ENCODE results near the gene LONRF2. TPM values are rescaled to one million over a fixed set of nuclear protein-coding genes. Genes with fewer than 3 reads are reported as not detected.

LONRF2 gene
- total RNA-seq, 2 donors from 2014 or later = 0.17 to 1.7 TPM

DNA sequence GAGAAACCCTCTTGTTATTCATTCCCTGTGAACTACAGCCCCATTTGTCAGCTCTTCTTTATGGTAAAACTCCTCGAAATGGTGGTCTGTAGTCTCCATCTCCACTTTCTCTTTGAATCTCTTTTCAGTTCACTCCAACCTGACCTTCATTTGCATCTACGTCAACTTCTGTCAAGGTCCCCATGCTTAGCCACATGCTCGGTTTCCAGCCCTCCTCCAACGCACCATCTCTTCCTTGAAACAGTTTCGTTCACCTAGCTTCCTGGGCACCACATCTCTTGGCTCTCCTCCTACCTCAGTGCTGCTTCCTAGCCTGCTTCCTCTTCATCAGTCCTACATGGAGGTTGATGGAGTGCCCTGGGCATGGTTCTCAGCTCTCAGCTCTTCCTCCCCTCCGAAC lies 98.8 kb downstream of the LONRF2 start:
- Histone ChIP-seq H3K4me1 (no peaks in the 10 kb centered on the region), H3K36me3 (no peaks in the 10 kb centered on the region), H3K27me3 (no peaks in the 10 kb centered on the region), H3K9me3 (no peaks in the 10 kb centered on the region), H3K27ac (no peak overlapping the region), H3K9ac (ENCODE audit: low read depth in 2 of 2, low read length in 2 of 2) (no peak overlapping the region), H3K4me3 (no peak overlapping the region)
- TF ChIP-seq, protein P1, sequence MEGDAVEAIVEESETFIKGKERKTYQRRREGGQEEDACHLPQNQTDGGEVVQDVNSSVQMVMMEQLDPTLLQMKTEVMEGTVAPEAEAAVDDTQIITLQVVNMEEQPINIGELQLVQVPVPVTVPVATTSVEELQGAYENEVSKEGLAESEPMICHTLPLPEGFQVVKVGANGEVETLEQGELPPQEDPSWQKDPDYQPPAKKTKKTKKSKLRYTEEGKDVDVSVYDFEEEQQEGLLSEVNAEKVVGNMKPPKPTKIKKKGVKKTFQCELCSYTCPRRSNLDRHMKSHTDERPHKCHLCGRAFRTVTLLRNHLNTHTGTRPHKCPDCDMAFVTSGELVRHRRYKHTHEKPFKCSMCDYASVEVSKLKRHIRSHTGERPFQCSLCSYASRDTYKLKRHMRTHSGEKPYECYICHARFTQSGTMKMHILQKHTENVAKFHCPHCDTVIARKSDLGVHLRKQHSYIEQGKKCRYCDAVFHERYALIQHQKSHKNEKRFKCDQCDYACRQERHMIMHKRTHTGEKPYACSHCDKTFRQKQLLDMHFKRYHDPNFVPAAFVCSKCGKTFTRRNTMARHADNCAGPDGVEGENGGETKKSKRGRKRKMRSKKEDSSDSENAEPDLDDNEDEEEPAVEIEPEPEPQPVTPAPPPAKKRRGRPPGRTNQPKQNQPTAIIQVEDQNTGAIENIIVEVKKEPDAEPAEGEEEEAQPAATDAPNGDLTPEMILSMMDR (IDR thresholded peaks at IDR 0.05) = no peak
- intact Hi-C loops (cut with DNase I) = no loop called here
- DNase-seq = no peak

Other genes starting within 250 kb of the LONRF2 start
- 1 to 10 TPM in 1 of 2 donors, under 1 TPM in 1; 0.86 to 2.6 TPM for gene AFF3, start 179.9 kb downstream of the LONRF2 start, total RNA-seq
- gene CHST10, start 95.2 kb upstream of the LONRF2 start, total RNA-seq = 1 to 10 TPM in 1 of 2 donors, under 1 TPM in 1; 0.44 to 1.6 TPM
- not detected for gene NMS, start 148.0 kb upstream of the LONRF2 start, total RNA-seq
- 10 to 100 TPM; 20.7 to 21.4 TPM for gene PDCL3, start 240.5 kb upstream of the LONRF2 start, total RNA-seq